Measurements from ENCODE around the gene ACTL8. TPM values are rescaled to one million over a fixed set of nuclear protein-coding genes. Genes with fewer than 3 reads are reported as not detected.
"Not testable (repeated sequence)": the region's sequence is repeated elsewhere in the genome, so short reads cannot be mapped to it uniquely, and the experiment has no call there.

The ACTL8 gene
- total RNA-seq, 4 donors from 2014 or later, result not detected

DNA sequence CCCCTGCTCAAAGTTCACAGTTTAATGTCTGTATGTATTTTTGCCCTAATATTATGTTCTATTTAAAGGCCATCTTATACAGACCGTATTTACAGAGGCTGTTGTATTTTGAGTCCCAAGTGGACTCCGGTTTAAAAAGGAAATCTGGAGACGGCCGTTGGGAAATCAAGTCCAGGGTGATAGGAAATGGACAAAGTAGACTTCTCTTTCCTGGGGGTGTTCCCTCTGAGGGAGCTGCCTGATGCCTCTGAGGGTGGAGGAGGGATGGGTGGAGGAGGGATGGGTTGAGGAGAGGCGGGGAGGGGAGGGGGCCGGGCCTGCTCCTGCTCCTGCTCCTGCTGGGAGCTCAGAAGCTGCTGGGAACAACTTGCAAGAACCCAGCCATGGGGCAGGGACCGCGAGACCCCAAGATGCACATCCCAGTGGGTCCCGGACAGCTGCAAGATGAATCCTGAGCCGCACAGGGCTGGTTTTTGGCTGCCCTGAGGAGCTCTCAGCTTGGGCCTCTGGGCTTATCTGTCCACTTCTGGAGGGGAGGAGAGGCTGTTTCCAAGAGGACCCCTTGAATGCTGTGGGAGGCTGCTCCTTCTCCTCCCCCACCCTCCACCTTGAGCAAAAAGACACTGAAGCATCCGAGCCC is 12.0 kb upstream of the ACTL8 start:
- Histone ChIP-seq H3K4me1 (no peaks in the 10 kb centered on the region), H3K4me3 (no peak overlapping the region), H3K27me3 (peaks cover 10 to 16% (median 11%) of the 10 kb centered on the region in 3 donors), H3K9me3 (no peaks in the 10 kb centered on the region), H3K36me3 (no peaks in the 10 kb centered on the region), H3K27ac (no peak overlapping the region)
- ATAC-seq (no peak), DNase-seq (no peak)
- intact Hi-C loops (cut with DNase I; ENCODE audit: low total_unique reads), result no loop called here
- in situ Hi-C loops (cut with MboI; ENCODE audit: low sequenced_read_pairs in 4 of 4), result no loop called here
- no peak for TF ChIP-seq POLR2A (IDR thresholded peaks at IDR 0.05)
- TF ChIP-seq, protein P1, sequence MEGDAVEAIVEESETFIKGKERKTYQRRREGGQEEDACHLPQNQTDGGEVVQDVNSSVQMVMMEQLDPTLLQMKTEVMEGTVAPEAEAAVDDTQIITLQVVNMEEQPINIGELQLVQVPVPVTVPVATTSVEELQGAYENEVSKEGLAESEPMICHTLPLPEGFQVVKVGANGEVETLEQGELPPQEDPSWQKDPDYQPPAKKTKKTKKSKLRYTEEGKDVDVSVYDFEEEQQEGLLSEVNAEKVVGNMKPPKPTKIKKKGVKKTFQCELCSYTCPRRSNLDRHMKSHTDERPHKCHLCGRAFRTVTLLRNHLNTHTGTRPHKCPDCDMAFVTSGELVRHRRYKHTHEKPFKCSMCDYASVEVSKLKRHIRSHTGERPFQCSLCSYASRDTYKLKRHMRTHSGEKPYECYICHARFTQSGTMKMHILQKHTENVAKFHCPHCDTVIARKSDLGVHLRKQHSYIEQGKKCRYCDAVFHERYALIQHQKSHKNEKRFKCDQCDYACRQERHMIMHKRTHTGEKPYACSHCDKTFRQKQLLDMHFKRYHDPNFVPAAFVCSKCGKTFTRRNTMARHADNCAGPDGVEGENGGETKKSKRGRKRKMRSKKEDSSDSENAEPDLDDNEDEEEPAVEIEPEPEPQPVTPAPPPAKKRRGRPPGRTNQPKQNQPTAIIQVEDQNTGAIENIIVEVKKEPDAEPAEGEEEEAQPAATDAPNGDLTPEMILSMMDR (IDR thresholded peaks at IDR 0.05 in 4 of 5, conservative IDR thresholded peaks at IDR 0.05 in 1 of 5), result no peak

DNA sequence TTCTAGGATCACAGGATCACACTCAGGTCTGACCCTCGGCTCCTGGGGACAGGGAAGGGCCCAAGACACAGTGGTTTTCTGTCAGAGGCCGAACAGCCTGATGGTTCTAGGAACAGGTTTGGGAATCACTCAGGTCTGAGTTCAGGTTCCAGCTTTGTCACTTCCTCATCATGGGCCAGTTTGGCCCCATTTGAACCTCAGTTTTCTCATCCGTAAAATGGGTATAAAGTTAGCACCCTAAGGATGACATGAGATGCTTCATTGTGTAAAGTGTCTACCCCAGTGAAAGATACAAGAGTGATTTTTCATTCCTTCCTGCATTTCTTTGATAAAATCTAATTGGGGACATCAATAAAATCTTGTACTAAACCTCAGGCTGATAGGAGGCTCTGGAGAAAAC is 11.2 kb upstream of the ACTL8 start:
- intact Hi-C loops (cut with DNase I; ENCODE audit: low total_unique reads), result no loop called here
- H3K27me3 ChIP-seq, result peaks cover 10 to 16% (median 11%) of the 10 kb centered on the region in 3 donors
- no peaks in the 10 kb centered on the region for H3K4me1 ChIP-seq
- ATAC-seq, result no peak
- no peak for TF ChIP-seq POLR2A (IDR thresholded peaks at IDR 0.05)
- TF ChIP-seq, protein P1 (IDR thresholded peaks at IDR 0.05 in 4 of 5, conservative IDR thresholded peaks at IDR 0.05 in 1 of 5), result no peak
- H3K27ac ChIP-seq, result no peak overlapping the region
- H3K4me3 ChIP-seq, result no peak overlapping the region
- in situ Hi-C loops (cut with MboI; ENCODE audit: low sequenced_read_pairs in 4 of 4), result no loop called here
- no peaks in the 10 kb centered on the region for H3K36me3 ChIP-seq
- no peaks in the 10 kb centered on the region for H3K9me3 ChIP-seq
- DNase-seq, result no peak

DNA sequence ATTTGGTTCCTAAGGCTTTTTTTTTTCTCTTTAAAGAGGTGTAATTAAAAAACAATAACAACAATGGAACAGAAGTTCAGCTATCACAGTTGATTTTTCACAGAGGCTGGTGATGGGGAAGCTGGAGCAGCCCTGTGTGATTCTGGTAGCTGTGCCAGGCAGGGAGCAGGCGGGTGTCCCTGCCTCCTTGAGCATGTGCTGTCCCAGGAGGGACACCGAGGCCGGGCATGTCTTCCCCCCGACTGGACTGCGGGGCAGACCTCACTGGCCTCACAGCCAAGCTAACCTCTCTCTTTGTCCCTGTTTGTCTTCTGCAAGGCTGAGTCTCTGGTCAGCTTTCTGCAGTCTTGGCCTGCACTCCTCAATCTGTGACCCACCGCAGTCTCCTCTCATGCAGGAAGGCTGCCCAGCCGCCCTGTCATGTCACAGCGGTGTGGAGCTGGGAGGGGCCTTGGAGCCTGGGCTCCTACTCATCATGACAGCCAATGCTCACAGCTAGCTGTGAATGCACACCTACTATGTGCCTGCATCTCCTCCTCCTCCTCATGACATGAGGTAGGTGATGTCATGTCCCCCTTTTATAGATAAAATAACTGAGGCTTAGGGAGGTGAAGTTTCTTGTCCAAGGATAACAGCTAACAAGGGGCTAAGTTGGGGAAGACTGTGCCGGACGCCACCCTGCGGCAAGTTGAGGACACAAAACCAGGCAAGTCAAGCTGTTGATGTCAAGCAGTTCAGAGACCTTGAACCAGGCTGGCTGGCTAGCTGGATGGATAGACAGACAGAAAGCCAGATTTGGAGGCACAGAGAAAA is 10.3 kb upstream of the ACTL8 start:
- Histone ChIP-seq H3K27ac (no peak overlapping the region), H3K36me3 (no peaks in the 10 kb centered on the region), H3K27me3 (peaks cover 10 to 16% (median 11%) of the 10 kb centered on the region in 3 donors), H3K4me1 (no peaks in the 10 kb centered on the region), H3K4me3 (no peak overlapping the region), H3K9me3 (no peaks in the 10 kb centered on the region)
- no peak for DNase-seq
- in situ Hi-C loops (cut with MboI; ENCODE audit: low sequenced_read_pairs in 4 of 4), result no loop called here
- intact Hi-C loops (cut with DNase I; ENCODE audit: low total_unique reads), result no loop called here
- TF ChIP-seq POLR2A (IDR thresholded peaks at IDR 0.05), result no peak
- TF ChIP-seq, protein P1 (IDR thresholded peaks at IDR 0.05 in 4 of 5, conservative IDR thresholded peaks at IDR 0.05 in 1 of 5), result no peak
- ATAC-seq, result no peak

DNA sequence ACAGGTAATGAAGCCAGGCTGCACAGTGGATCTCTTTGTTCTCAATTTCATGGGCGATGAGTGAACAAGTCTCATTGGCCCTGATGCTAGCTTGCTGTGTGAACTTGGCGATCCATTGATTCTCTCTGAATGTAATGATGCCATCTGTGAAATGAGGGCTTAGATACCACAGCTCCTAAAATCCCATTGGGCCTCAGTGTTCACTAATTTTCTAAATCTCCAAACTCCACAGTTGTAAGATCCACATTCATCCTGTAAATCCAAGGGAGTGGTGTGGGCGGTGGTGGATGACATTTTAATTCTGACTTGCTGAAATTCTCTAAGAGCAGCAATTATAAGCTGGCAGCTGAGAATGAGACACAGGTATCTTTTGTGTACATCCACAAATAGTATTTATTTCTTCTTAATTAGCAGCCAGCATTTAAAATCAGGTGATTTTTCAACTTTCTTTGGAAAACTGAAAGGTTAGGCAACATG is 9.6 kb upstream of the ACTL8 start:
- no peak overlapping the region for H3K27ac ChIP-seq
- no peak overlapping the region for H3K4me3 ChIP-seq
- intact Hi-C loops (cut with DNase I; ENCODE audit: low total_unique reads) (no loop called here), in situ Hi-C loops (cut with MboI; ENCODE audit: low sequenced_read_pairs in 4 of 4) (no loop called here)
- H3K27me3 ChIP-seq, result peaks cover 7 to 14% (median 11%) of the 10 kb centered on the region in 3 donors
- no peaks in the 10 kb centered on the region for H3K36me3 ChIP-seq
- DNase-seq, result no peak
- no peaks in the 10 kb centered on the region for H3K9me3 ChIP-seq
- TF ChIP-seq, protein P1 (IDR thresholded peaks at IDR 0.05 in 4 of 5, conservative IDR thresholded peaks at IDR 0.05 in 1 of 5), result no peak
- TF ChIP-seq POLR2A (IDR thresholded peaks at IDR 0.05), result no peak
- no peak for ATAC-seq
- H3K4me1 ChIP-seq, result no peaks in the 10 kb centered on the region

DNA sequence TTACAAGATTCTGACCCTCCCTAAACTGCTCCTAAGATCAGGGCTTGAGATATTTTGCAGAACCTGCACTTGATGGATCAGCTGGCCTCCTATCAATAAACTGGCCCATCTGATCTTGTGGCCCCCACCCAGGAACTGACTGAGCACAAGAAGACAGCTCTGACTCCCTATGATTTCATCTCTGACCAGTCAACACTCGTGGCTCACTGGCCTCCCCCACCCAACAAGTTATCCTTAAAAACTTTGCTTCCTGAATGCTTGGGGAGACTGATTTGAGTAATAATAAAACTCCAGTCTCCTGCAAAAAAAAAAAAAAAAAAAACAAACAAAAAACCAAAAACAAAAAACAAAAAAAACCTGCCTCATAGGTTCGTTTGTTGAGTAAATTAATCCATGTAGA is 8.9 kb upstream of the ACTL8 start:
- H3K36me3 ChIP-seq; intact Hi-C loops (cut with DNase I; ENCODE audit: low total_unique reads); H3K4me3 ChIP-seq; H3K4me1 ChIP-seq; H3K27me3 ChIP-seq; H3K9me3 ChIP-seq; DNase-seq; H3K27ac ChIP-seq; in situ Hi-C loops (cut with MboI; ENCODE audit: low sequenced_read_pairs in 4 of 4); ATAC-seq: not testable (repeated sequence)
